HEK293 (cell line): ENCODE measurements around the gene BCL6.

Source experiments
- GFI1B ChIP-seq: fragments of 450-650 bp; formaldehyde crosslinking; IDR thresholded peaks from 2 replicates; pipeline ENCODE4 v1.5.1; 2016; ENCODE audit warnings: missing biosample characterization, missing genetic modification characterization
- KLF1 ChIP-seq: fragments of 450-650 bp; formaldehyde crosslinking; IDR thresholded peaks from 2 replicates; pipeline ENCODE4 v1.5.1; 2016; ENCODE audit warnings: missing biosample characterization, missing genetic modification characterization
- KLF7 ChIP-seq: fragments of 450-650 bp; formaldehyde crosslinking; IDR thresholded peaks from 2 replicates; pipeline ENCODE4 v1.5.1; 2016; ENCODE audit warnings: missing biosample characterization, missing genetic modification characterization, borderline replicate concordance
- KLF8 ChIP-seq: fragments of 450-650 bp; formaldehyde crosslinking; IDR thresholded peaks from 2 replicates; pipeline ENCODE4 v1.5.1; 2016; ENCODE audit warnings: missing biosample characterization, missing genetic modification characterization
- MEIS1 ChIP-seq: sonication (generic); formaldehyde crosslinking; IDR thresholded peaks from 2 replicates; pipeline ENCODE4 v1.8.1; 2022; ENCODE audit warnings: missing genetic modification reagents, mild to moderate bottlenecking, borderline replicate concordance
- SCRT2 ChIP-seq: fragments of 450-650 bp; formaldehyde crosslinking; IDR thresholded peaks from 2 replicates; pipeline ENCODE4 v1.5.1; 2016; ENCODE audit warnings: missing biosample characterization, missing genetic modification characterization
- YY2 ChIP-seq: fragments of 450-650 bp; formaldehyde crosslinking; IDR thresholded peaks from 2 replicates; pipeline ENCODE4 v1.5.1; 2016; ENCODE audit warnings: missing biosample characterization, missing genetic modification characterization
- ZFP69B ChIP-seq: fragments of 450-650 bp; formaldehyde crosslinking; IDR thresholded peaks from 2 replicates; pipeline ENCODE4 v1.5.1; 2016; ENCODE audit warnings: missing biosample characterization, missing genetic modification characterization
- ZNF121 ChIP-seq: fragments of 450-650 bp; formaldehyde crosslinking; IDR thresholded peaks from 2 replicates; pipeline ENCODE4 v1.5.1; 2016; ENCODE audit warnings: missing biosample characterization, missing genetic modification characterization
- ZNF169 ChIP-seq: fragments of 450-650 bp; formaldehyde crosslinking; IDR thresholded peaks from 2 replicates; pipeline ENCODE4 v1.5.1; 2016; ENCODE audit warnings: missing biosample characterization, missing genetic modification characterization
- ZNF211 ChIP-seq: fragments of 450-650 bp; formaldehyde crosslinking; IDR thresholded peaks from 2 replicates; pipeline ENCODE4 v1.5.1; 2016; ENCODE audit warnings: low read depth, missing biosample characterization, missing genetic modification characterization
- ZNF223 ChIP-seq: fragments of 450-650 bp; formaldehyde crosslinking; IDR thresholded peaks from 2 replicates; pipeline ENCODE4 v1.5.1; 2016; ENCODE audit warnings: missing biosample characterization, missing genetic modification characterization
- ZNF311 ChIP-seq: fragments of 450-650 bp; formaldehyde crosslinking; IDR thresholded peaks from 2 replicates; pipeline ENCODE4 v1.5.1; 2017; ENCODE audit warnings: missing biosample characterization, missing genetic modification characterization, borderline replicate concordance
- ZNF341 ChIP-seq: fragments of 450-650 bp; formaldehyde crosslinking; IDR thresholded peaks from 2 replicates; pipeline ENCODE4; 2016; ENCODE audit warnings: low read depth, missing biosample characterization, missing genetic modification characterization
- ZNF426 ChIP-seq: fragments of 450-650 bp; formaldehyde crosslinking; IDR thresholded peaks from 2 replicates; pipeline ENCODE4 v1.5.1; 2017; ENCODE audit warnings: missing biosample characterization, missing genetic modification characterization, mild to moderate bottlenecking, inconsistent platforms, moderate library complexity
- ZNF473 ChIP-seq: fragments of 450-650 bp; formaldehyde crosslinking; IDR thresholded peaks from 2 replicates; pipeline ENCODE4 v1.5.1; 2017; ENCODE audit warnings: missing biosample characterization, missing genetic modification characterization
- ZNF48 ChIP-seq: fragments of 450-650 bp; formaldehyde crosslinking; IDR thresholded peaks from 2 replicates; pipeline ENCODE4 v1.5.1; 2016; ENCODE audit warnings: missing biosample characterization, missing genetic modification characterization
- ZNF501 ChIP-seq: fragments of 450-650 bp; formaldehyde crosslinking; IDR thresholded peaks from 2 replicates; pipeline ENCODE4 v1.5.1; 2016; ENCODE audit warnings: missing biosample characterization, missing genetic modification characterization
- ZNF544 ChIP-seq: fragments of 450-650 bp; formaldehyde crosslinking; IDR thresholded peaks from 2 replicates; pipeline ENCODE4 v1.5.0; 2017; ENCODE audit warnings: missing biosample characterization, missing genetic modification characterization
- ZNF596 ChIP-seq: fragments of 450-650 bp; IDR thresholded peaks from 2 replicates; pipeline ENCODE4 v1.5.0; 2018; ENCODE audit warnings: missing biosample characterization, mild to moderate bottlenecking, missing genetic modification characterization, moderate library complexity
- ZNF621 ChIP-seq: fragments of 450-650 bp; formaldehyde crosslinking; IDR thresholded peaks from 2 replicates; pipeline ENCODE4 v1.5.1; 2017; ENCODE audit warnings: missing biosample characterization, missing genetic modification characterization
- ZNF654 ChIP-seq: fragments of 450-650 bp; formaldehyde crosslinking; IDR thresholded peaks from 2 replicates; pipeline ENCODE4 v1.5.1; 2016; ENCODE audit warnings: low read depth, missing biosample characterization, missing genetic modification characterization
- ZNF707 ChIP-seq: fragments of 450-650 bp; formaldehyde crosslinking; IDR thresholded peaks from 2 replicates; pipeline ENCODE4 v1.5.1; 2016; ENCODE audit warnings: missing biosample characterization, missing genetic modification characterization
- ZNF76 ChIP-seq: fragments of 450-650 bp; formaldehyde crosslinking; IDR thresholded peaks from 2 replicates; pipeline ENCODE4; 2016; ENCODE audit warnings: low read depth, missing biosample characterization, missing genetic modification characterization, borderline replicate concordance
- ZNF777 ChIP-seq: fragments of 450-650 bp; formaldehyde crosslinking; IDR thresholded peaks from 2 replicates; pipeline ENCODE4 v1.5.1; 2017; ENCODE audit warnings: missing biosample characterization, missing genetic modification characterization, borderline replicate concordance
- ZNF791 ChIP-seq: fragments of 450-650 bp; formaldehyde crosslinking; IDR thresholded peaks from 2 replicates; pipeline ENCODE4 v1.5.1; 2016; ENCODE audit warnings: missing biosample characterization, missing genetic modification characterization
- TF ChIP-seq, protein P1 (sequence below): fragments of 450-650 bp; formaldehyde crosslinking; IDR thresholded peaks from 2 replicates; pipeline ENCODE4; 2016; ENCODE audit warnings: missing biosample characterization, missing genetic modification characterization
- TF ChIP-seq, protein P2 (sequence below): fragments of 450-650 bp; formaldehyde crosslinking; IDR thresholded peaks from 2 replicates; pipeline ENCODE4 v1.5.1; 2016; ENCODE audit warnings: missing biosample characterization, missing genetic modification characterization
- TF ChIP-seq, protein P3 (sequence below): fragments of 450-650 bp; formaldehyde crosslinking; IDR thresholded peaks from 2 replicates; pipeline ENCODE4 v1.5.1; 2016; ENCODE audit warnings: missing biosample characterization, missing genetic modification characterization
- TF ChIP-seq, protein P4 (sequence below): fragments of 450-650 bp; formaldehyde crosslinking; IDR thresholded peaks from 2 replicates; pipeline ENCODE4 v1.5.1; 2016; ENCODE audit warnings: missing biosample characterization, missing genetic modification characterization, low read depth
- TF ChIP-seq, protein P5 (sequence below): fragments of 450-650 bp; formaldehyde crosslinking; IDR thresholded peaks from 2 replicates; pipeline ENCODE4 v1.5.1; 2017; ENCODE audit warnings: missing biosample characterization, missing genetic modification characterization
- TF ChIP-seq, protein P6 (sequence below): fragments of 450-650 bp; formaldehyde crosslinking; IDR thresholded peaks from 2 replicates; pipeline ENCODE4 v1.5.1; 2016; ENCODE audit warnings: missing biosample characterization, missing genetic modification characterization
- TF ChIP-seq, protein P7 (sequence below): fragments of 450-650 bp; formaldehyde crosslinking; IDR thresholded peaks from 2 replicates; pipeline ENCODE4 v1.5.1; 2017; ENCODE audit warnings: missing biosample characterization, missing genetic modification characterization

BCL6 gene

DNA sequence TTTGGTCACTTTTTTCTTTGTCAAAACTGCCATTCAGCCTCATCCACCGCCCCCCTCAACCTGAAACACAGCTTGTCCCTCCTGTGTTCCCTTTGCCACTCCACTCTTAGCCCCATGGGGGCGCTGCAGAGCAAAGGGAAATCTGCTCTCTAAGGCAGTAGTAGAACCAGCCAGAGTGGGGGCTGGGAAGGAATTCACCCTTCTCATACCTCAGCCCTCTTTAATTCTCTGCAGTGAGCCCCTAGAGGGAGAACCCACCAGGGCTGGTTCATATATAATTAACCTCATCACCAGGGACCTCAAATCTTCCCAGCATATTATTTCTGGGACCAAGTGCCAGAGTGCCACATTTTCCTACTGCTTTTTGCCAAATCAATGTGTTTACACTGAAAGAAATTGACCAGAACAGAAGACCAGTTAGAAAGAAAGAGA lies 2.8 kb upstream of the BCL6 start (continued):
- TF ChIP-seq GFI1B, result no peak
- no peak for TF ChIP-seq ZNF791 (tag by site-specific recombination)
- TF ChIP-seq KLF8 (tag by site-specific recombination), result no peak
- no peak for TF ChIP-seq KLF1 (tag by site-specific recombination)
- TF ChIP-seq ZNF621 (tag by site-specific recombination), result no peak
- no peak for TF ChIP-seq ZNF473 (tag by site-specific recombination)
- no peak for TF ChIP-seq ZNF596 (tag by site-specific recombination)
- TF ChIP-seq, protein P1, sequence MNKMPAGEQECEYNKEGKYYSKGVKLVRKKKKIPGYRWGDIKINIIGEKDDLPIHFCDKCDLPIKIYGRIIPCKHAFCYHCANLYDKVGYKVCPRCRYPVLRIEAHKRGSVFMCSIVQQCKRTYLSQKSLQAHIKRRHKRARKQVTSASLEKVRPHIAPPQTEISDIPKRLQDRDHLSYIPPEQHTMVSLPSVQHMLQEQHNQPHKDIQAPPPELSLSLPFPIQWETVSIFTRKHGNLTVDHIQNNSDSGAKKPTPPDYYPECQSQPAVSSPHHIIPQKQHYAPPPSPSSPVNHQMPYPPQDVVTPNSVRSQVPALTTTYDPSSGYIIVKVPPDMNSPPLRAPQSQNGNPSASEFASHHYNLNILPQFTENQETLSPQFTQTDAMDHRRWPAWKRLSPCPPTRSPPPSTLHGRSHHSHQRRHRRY (tag by site-specific recombination), result no peak
- TF ChIP-seq, protein P2, sequence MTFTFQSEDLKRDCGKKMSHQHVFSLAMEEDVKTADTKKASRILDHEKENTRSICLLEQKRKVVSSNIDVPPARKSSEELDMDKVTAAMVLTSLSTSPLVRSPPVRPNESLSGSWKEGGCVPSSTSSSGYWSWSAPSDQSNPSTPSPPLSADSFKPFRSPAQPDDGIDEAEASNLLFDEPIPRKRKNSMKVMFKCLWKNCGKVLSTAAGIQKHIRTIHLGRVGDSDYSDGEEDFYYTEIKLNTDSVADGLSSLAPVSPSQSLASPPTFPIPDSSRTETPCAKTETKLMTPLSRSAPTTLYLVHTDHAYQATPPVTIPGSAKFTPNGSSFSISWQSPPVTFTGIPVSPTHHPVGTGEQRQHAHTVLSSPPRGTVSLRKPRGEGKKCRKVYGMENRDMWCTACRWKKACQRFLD (tag by site-specific recombination), result no peak
- no peak for TF ChIP-seq MEIS1
- TF ChIP-seq SCRT2 (tag by site-specific recombination), result no peak
- no peak for TF ChIP-seq ZNF211 (tag by site-specific recombination)
- TF ChIP-seq, protein P3, sequence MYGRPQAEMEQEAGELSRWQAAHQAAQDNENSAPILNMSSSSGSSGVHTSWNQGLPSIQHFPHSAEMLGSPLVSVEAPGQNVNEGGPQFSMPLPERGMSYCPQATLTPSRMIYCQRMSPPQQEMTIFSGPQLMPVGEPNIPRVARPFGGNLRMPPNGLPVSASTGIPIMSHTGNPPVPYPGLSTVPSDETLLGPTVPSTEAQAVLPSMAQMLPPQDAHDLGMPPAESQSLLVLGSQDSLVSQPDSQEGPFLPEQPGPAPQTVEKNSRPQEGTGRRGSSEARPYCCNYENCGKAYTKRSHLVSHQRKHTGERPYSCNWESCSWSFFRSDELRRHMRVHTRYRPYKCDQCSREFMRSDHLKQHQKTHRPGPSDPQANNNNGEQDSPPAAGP (tag by site-specific recombination), result no peak
- TF ChIP-seq ZNF426 (tag by site-specific recombination), result no peak
- TF ChIP-seq ZNF121 (tag by site-specific recombination), result no peak
- TF ChIP-seq, protein P4, sequence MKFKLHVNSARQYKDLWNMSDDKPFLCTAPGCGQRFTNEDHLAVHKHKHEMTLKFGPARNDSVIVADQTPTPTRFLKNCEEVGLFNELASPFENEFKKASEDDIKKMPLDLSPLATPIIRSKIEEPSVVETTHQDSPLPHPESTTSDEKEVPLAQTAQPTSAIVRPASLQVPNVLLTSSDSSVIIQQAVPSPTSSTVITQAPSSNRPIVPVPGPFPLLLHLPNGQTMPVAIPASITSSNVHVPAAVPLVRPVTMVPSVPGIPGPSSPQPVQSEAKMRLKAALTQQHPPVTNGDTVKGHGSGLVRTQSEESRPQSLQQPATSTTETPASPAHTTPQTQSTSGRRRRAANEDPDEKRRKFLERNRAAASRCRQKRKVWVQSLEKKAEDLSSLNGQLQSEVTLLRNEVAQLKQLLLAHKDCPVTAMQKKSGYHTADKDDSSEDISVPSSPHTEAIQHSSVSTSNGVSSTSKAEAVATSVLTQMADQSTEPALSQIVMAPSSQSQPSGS (tag by site-specific recombination), result no peak
- no peak for TF ChIP-seq ZNF501 (tag by site-specific recombination)
- TF ChIP-seq ZNF48 (tag by site-specific recombination), result no peak
- peak; percentile 59 for TF ChIP-seq ZNF654 (tag by site-specific recombination)
- no peak for TF ChIP-seq ZNF544 (tag by site-specific recombination)
- TF ChIP-seq, protein P5, sequence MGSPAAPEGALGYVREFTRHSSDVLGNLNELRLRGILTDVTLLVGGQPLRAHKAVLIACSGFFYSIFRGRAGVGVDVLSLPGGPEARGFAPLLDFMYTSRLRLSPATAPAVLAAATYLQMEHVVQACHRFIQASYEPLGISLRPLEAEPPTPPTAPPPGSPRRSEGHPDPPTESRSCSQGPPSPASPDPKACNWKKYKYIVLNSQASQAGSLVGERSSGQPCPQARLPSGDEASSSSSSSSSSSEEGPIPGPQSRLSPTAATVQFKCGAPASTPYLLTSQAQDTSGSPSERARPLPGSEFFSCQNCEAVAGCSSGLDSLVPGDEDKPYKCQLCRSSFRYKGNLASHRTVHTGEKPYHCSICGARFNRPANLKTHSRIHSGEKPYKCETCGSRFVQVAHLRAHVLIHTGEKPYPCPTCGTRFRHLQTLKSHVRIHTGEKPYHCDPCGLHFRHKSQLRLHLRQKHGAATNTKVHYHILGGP (tag by site-specific recombination), result no peak
- no peak for TF ChIP-seq KLF7 (tag by site-specific recombination)
- TF ChIP-seq ZNF707 (tag by site-specific recombination), result no peak
- peak; percentile 57 for TF ChIP-seq ZNF341
- TF ChIP-seq, protein P6, sequence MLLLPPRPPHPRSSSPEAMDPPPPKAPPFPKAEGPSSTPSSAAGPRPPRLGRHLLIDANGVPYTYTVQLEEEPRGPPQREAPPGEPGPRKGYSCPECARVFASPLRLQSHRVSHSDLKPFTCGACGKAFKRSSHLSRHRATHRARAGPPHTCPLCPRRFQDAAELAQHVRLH, result no peak
- 0 out of 2 replicates have a peak, but pooled peaks have one; percentile 10 for TF ChIP-seq ZFP69B (tag by site-specific recombination)
- TF ChIP-seq, protein P7, sequence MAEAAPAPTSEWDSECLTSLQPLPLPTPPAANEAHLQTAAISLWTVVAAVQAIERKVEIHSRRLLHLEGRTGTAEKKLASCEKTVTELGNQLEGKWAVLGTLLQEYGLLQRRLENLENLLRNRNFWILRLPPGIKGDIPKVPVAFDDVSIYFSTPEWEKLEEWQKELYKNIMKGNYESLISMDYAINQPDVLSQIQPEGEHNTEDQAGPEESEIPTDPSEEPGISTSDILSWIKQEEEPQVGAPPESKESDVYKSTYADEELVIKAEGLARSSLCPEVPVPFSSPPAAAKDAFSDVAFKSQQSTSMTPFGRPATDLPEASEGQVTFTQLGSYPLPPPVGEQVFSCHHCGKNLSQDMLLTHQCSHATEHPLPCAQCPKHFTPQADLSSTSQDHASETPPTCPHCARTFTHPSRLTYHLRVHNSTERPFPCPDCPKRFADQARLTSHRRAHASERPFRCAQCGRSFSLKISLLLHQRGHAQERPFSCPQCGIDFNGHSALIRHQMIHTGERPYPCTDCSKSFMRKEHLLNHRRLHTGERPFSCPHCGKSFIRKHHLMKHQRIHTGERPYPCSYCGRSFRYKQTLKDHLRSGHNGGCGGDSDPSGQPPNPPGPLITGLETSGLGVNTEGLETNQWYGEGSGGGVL, result no peak
- TF ChIP-seq ZNF777 (tag by site-specific recombination), result no peak
- no peak for TF ChIP-seq ZNF311
- no peak for TF ChIP-seq ZNF76 (tag by site-specific recombination)
- TF ChIP-seq ZNF223 (tag by site-specific recombination), result no peak
- TF ChIP-seq ZNF169 (tag by site-specific recombination), result no peak
- TF ChIP-seq YY2 (tag by site-specific recombination), result no peak
